ENCODE results near the gene TTLL10. TPM values are rescaled to one million over a fixed set of nuclear protein-coding genes. Genes with fewer than 3 reads are reported as not detected.
"Not testable (repeated sequence)": the region's sequence is repeated elsewhere in the genome, so short reads cannot be mapped to it uniquely, and the experiment has no call there.

The TTLL10 gene
- total RNA-seq, 4 donors from 2014 or later, result not detected

- Histone ChIP-seq H3K9me3 (no peaks in the 10 kb centered on the region), H3K4me3 (no peak overlapping the region), H3K27ac (no peak overlapping the region), H3K4me1 (peaks cover 0 to 21% (median 2%) of the 10 kb centered on the region in 4 donors), H3K27me3 (peaks cover 0 to 62% of the 10 kb centered on the region in 2 donors), H3K36me3 (no peaks in the 10 kb centered on the region)
- no peak for DNase-seq (ENCODE audit: low spot score in 2 of 2)
- TF ChIP-seq CTCF (IDR thresholded peaks at IDR 0.05) (no peak), POLR2A (IDR thresholded peaks at IDR 0.05) (no peak), EP300 (IDR thresholded peaks at IDR 0.05) (no peak)
- WGBS, 2 donors, result 56 to 63% methylated on average over 15 of the region's 15 CpGs
Measured at GRCh38 chr1:1141911-1142250, 31.8 kb upstream of the TTLL10 start.

GRCh38 chr1:1142352-1142751 is 31.3 kb upstream of the TTLL10 start:
- H3K27ac ChIP-seq; H3K9me3 ChIP-seq; DNase-seq (ENCODE audit: low spot score in 2 of 2); H3K36me3 ChIP-seq; H3K4me3 ChIP-seq: not testable (repeated sequence)
- Histone ChIP-seq H3K4me1 (peaks cover 0 to 18% (median under 1%) of the 10 kb centered on the region in 4 donors), H3K27me3 (peaks cover 0 to 58% of the 10 kb centered on the region in 2 donors)
- WGBS, 2 donors, result 42 to 49% methylated on average over 15 of the region's 15 CpGs

GRCh38 chr1:1142844-1143243 is 30.8 kb upstream of the TTLL10 start:
- 71 to 77% methylated on average over 16 to 19 of the region's 19 CpGs for WGBS, 2 donors
- H3K4me1 ChIP-seq, result peaks cover 0 to 13% (median 0%) of the 10 kb centered on the region in 4 donors
- no peaks in the 10 kb centered on the region for H3K9me3 ChIP-seq
- no peak overlapping the region for H3K4me3 ChIP-seq
- no peak overlapping the region for H3K27ac ChIP-seq
- no peaks in the 10 kb centered on the region for H3K36me3 ChIP-seq
- peaks cover 0 to 53% of the 10 kb centered on the region in 2 donors for H3K27me3 ChIP-seq
- DNase-seq (ENCODE audit: low spot score in 2 of 2), result no peak
- TF ChIP-seq CTCF (IDR thresholded peaks at IDR 0.05), result no peak
- TF ChIP-seq EP300 (IDR thresholded peaks at IDR 0.05), result no peak
- TF ChIP-seq POLR2A (IDR thresholded peaks at IDR 0.05), result no peak

- Histone ChIP-seq H3K36me3 (no peaks in the 10 kb centered on the region), H3K27ac (peak overlapping the region in 1 of 4 donors; percentile 72), H3K27me3 (peaks cover 0 to 49% of the 10 kb centered on the region in 2 donors), H3K4me1 (peaks cover 0 to 12% (median 0%) of the 10 kb centered on the region in 4 donors), H3K4me3 (no peak overlapping the region), H3K9me3 (no peaks in the 10 kb centered on the region)
- 86 to 88% methylated on average over 12 to 14 of the region's 14 CpGs for WGBS, 2 donors
- no peak for DNase-seq (ENCODE audit: low spot score in 2 of 2)
- TF ChIP-seq POLR2A (IDR thresholded peaks at IDR 0.05) (no peak), EP300 (IDR thresholded peaks at IDR 0.05) (no peak), CTCF (IDR thresholded peaks at IDR 0.05) (no peak)
Measured at GRCh38 chr1:1143636-1144035, 30.0 kb upstream of the TTLL10 start.

GRCh38 chr1:1144122-1144842 is 29.4 kb upstream of the TTLL10 start:
- H3K36me3 ChIP-seq, result no peaks in the 10 kb centered on the region
- peaks cover 0 to 12% (median 0%) of the 10 kb centered on the region in 4 donors for H3K4me1 ChIP-seq
- no peak overlapping the region for H3K4me3 ChIP-seq
- H3K27me3 ChIP-seq, result peaks cover 0 to 49% of the 10 kb centered on the region in 2 donors
- peak overlapping the region in 1 of 4 donors; percentile 72 for H3K27ac ChIP-seq
- TF ChIP-seq EP300 (IDR thresholded peaks at IDR 0.05), result no peak
- no peak for TF ChIP-seq POLR2A (IDR thresholded peaks at IDR 0.05)
- TF ChIP-seq CTCF (IDR thresholded peaks at IDR 0.05), result no peak
- no peak for DNase-seq (ENCODE audit: low spot score in 2 of 2)
- no peaks in the 10 kb centered on the region for H3K9me3 ChIP-seq
- WGBS, 2 donors, result 63 to 67% methylated on average over 38 to 42 of the region's 42 CpGs

Data from tibial nerve (tissue), 4 donors.